Esophagus muscularis mucosa (tissue), 3 donors: ENCODE data around the gene UBTD2.

Experiments used
- POLR2A ChIP-seq: fragments of 450-650 bp; IDR thresholded peaks from one replicate; pipeline ENCODE4 v1.6.1; 2017; ENCODE audit warnings: antibody characterized with exemption, moderate library complexity, mild to moderate bottlenecking, low read depth
- TF ChIP-seq, protein P1 (sequence below), 3 experiments: fragments of 200-600 bp in 2 of 3; fragments of 450-650 bp in 1 of 3; sonication (generic) in 2 of 3; IDR thresholded peaks; one replicate each; pipeline ENCODE4 v1.5.1; 2017 to 2019; ENCODE audit warnings: antibody characterized with exemption in 3 of 3, mild to moderate bottlenecking in 2 of 3, moderate library complexity in 1 of 3

DNA sequence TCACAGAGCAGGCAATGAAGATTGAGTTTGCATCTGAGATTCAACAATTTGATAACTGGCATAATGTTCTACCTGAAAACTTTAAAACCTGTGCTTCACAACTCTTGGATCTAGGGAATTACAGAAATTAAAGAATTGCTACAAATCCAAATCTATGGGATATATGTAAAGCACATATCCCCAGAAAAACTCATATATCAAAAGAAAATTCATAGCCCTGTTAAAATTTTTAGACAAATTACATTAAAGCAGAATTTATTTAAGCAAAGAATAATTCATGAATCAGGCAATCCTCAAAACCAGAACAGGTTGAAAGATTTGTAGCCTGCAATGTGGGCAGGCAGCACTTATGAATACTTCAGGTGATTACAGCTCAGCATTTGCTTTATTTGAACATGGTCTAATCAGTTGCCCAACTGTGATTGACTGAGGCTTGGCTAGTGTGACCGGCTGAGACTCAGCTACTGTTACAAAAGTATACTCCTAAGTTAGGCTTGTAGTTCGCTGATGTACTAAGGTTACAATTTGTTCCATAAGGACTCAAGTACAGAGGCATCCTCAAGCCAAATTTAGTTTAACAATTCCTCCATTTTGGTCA, 10.3 kb upstream of the UBTD2 start:
- TF ChIP-seq, protein P1, sequence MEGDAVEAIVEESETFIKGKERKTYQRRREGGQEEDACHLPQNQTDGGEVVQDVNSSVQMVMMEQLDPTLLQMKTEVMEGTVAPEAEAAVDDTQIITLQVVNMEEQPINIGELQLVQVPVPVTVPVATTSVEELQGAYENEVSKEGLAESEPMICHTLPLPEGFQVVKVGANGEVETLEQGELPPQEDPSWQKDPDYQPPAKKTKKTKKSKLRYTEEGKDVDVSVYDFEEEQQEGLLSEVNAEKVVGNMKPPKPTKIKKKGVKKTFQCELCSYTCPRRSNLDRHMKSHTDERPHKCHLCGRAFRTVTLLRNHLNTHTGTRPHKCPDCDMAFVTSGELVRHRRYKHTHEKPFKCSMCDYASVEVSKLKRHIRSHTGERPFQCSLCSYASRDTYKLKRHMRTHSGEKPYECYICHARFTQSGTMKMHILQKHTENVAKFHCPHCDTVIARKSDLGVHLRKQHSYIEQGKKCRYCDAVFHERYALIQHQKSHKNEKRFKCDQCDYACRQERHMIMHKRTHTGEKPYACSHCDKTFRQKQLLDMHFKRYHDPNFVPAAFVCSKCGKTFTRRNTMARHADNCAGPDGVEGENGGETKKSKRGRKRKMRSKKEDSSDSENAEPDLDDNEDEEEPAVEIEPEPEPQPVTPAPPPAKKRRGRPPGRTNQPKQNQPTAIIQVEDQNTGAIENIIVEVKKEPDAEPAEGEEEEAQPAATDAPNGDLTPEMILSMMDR (IDR thresholded peaks at IDR 0.05): no peak
- no peak for TF ChIP-seq POLR2A
